ENCODE results near the gene TMIGD2.
"Not testable (repeated sequence)": the region's sequence is repeated elsewhere in the genome, so short reads cannot be mapped to it uniquely, and the experiment has no call there.

Gene TMIGD2

GRCh38 chr19:4302243-4302640, at the start of gene TMIGD2:
TSS of gene TMIGD2 (minus strand) at chr19:4302389. CDS start at chr19:4302385, 4 bp downstream.
- no peak for DNase-seq (ENCODE audit: low read depth)
- no peak within 1 kb of the TSS for H3K4me3 ChIP-seq (ENCODE audit: low read depth, low read length)
- TF ChIP-seq POLR2A (IDR thresholded peaks at IDR 0.05; ENCODE audit: extremely low read depth, insufficient read length) (no peak), MAX (IDR thresholded peaks at IDR 0.05; ENCODE audit: low read depth, low read length) (no peak), CTCF (IDR thresholded peaks at IDR 0.05; ENCODE audit: low read depth, low read length) (no peak), MYC (IDR thresholded peaks at IDR 0.05; ENCODE audit: low read depth, low read length) (no peak)

GRCh38 chr19:4350726-4351125, 48.5 kb upstream of the TMIGD2 start:
- H3K4me3 ChIP-seq (ENCODE audit: low read depth, low read length), result no peak overlapping the region
- DNase-seq (ENCODE audit: low read depth), result no peak
- TF ChIP-seq MYC (IDR thresholded peaks at IDR 0.05; ENCODE audit: low read depth, low read length), result no peak
- TF ChIP-seq POLR2A (IDR thresholded peaks at IDR 0.05; ENCODE audit: extremely low read depth, insufficient read length), result no peak
- no peak for TF ChIP-seq CTCF (IDR thresholded peaks at IDR 0.05; ENCODE audit: low read depth, low read length)
- no peak for TF ChIP-seq MAX (IDR thresholded peaks at IDR 0.05; ENCODE audit: low read depth, low read length)

- TF ChIP-seq MYC (IDR thresholded peaks at IDR 0.05; ENCODE audit: low read depth, low read length) (no peak), CTCF (IDR thresholded peaks at IDR 0.05; ENCODE audit: low read depth, low read length) (no peak), MAX (IDR thresholded peaks at IDR 0.05; ENCODE audit: low read depth, low read length) (no peak), POLR2A (IDR thresholded peaks at IDR 0.05; ENCODE audit: extremely low read depth, insufficient read length) (no peak)
- no peak overlapping the region for H3K4me3 ChIP-seq (ENCODE audit: low read depth, low read length)
- no peak for DNase-seq (ENCODE audit: low read depth)
Observed at GRCh38 chr19:4350111-4350510, 47.9 kb upstream of the TMIGD2 start.

GRCh38 chr19:4349225-4349624, 47.0 kb upstream of the TMIGD2 start:
- not testable (repeated sequence) for H3K4me3 ChIP-seq (ENCODE audit: low read depth, low read length); DNase-seq (ENCODE audit: low read depth)

- TF ChIP-seq CTCF (IDR thresholded peaks at IDR 0.05; ENCODE audit: low read depth, low read length), result no peak
- no peak for TF ChIP-seq POLR2A (IDR thresholded peaks at IDR 0.05; ENCODE audit: extremely low read depth, insufficient read length)
- no peak for DNase-seq (ENCODE audit: low read depth)
- no peak overlapping the region for H3K4me3 ChIP-seq (ENCODE audit: low read depth, low read length)
Observed at GRCh38 chr19:4347521-4347920, 45.3 kb upstream of the TMIGD2 start.

GRCh38 chr19:4346020-4346383, 43.8 kb upstream of the TMIGD2 start:
- no peak for TF ChIP-seq MAX (IDR thresholded peaks at IDR 0.05; ENCODE audit: low read depth, low read length)
- no peak for TF ChIP-seq CTCF (IDR thresholded peaks at IDR 0.05; ENCODE audit: low read depth, low read length)
- no peak for TF ChIP-seq MYC (IDR thresholded peaks at IDR 0.05; ENCODE audit: low read depth, low read length)
- TF ChIP-seq POLR2A (IDR thresholded peaks at IDR 0.05; ENCODE audit: extremely low read depth, insufficient read length), result no peak
- no peak overlapping the region for H3K4me3 ChIP-seq (ENCODE audit: low read depth, low read length)
- no peak for DNase-seq (ENCODE audit: low read depth)

All from NB4 (cell line).